ENCODE measurements around the gene NKAIN1.

DNA sequence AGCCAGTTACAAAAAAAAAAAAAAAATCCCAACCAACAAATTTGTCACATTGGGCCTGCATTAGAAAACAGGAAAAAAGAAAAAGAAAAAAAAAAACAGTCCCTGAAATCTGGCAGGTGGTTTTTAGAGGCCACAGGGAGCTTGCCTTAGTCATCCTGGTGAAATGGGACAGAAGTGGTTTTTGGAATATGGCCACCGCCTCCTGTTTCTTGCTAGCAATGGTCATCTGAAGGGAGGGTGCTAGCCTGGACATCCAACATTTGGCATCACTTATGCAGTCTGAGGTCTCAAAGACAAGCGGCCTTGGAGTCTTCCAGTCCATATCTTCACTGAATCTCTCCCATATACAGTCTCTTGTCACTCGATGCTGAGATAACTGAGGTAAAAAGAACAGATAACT lies 20.1 kb upstream of the NKAIN1 start:
- TF ChIP-seq POLR2A (IDR thresholded peaks at IDR 0.05; ENCODE audit: low read depth, low read length) (no peak), POLR2AphosphoS5 (IDR thresholded peaks at IDR 0.05; ENCODE audit: insufficient read depth, low read depth, low read length) (no peak), MYC (IDR thresholded peaks at IDR 0.05; ENCODE audit: low read depth, low read length) (no peak), JUN (IDR thresholded peaks at IDR 0.05; ENCODE audit: borderline replicate concordance, insufficient read depth, insufficient read length, low read depth) (no peak)
- TF ChIP-seq, protein P1, sequence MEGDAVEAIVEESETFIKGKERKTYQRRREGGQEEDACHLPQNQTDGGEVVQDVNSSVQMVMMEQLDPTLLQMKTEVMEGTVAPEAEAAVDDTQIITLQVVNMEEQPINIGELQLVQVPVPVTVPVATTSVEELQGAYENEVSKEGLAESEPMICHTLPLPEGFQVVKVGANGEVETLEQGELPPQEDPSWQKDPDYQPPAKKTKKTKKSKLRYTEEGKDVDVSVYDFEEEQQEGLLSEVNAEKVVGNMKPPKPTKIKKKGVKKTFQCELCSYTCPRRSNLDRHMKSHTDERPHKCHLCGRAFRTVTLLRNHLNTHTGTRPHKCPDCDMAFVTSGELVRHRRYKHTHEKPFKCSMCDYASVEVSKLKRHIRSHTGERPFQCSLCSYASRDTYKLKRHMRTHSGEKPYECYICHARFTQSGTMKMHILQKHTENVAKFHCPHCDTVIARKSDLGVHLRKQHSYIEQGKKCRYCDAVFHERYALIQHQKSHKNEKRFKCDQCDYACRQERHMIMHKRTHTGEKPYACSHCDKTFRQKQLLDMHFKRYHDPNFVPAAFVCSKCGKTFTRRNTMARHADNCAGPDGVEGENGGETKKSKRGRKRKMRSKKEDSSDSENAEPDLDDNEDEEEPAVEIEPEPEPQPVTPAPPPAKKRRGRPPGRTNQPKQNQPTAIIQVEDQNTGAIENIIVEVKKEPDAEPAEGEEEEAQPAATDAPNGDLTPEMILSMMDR (IDR thresholded peaks at IDR 0.05; ENCODE audit: extremely low read depth in 1 of 2, insufficient read depth in 1 of 2, low read depth in 1 of 2, low read length in 2 of 2) = no peak
